ENCODE results near the gene SLC1A2.

SLC1A2 gene

DNA sequence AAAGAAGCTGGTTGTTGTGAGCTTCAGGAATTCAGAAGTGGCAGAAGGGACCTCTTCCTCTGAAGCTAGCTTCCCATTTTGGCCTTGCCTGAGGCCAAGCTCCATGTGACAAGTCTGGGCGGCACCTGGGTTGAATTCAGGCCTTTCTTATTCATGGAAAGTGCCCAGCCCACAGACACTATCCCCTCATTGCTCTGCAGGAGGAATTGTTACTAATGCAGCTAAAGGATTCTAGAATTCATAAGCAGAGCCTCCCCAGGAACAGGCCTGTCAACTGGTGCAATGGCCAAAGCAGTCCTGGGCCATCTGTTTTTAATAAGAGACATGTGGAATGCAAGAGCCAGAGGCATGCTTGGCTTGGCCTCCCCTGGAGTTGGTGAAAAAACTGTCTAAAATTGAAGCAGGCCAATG, 71.4 kb downstream of the SLC1A2 start:
- DNase-seq: no peak

DNA sequence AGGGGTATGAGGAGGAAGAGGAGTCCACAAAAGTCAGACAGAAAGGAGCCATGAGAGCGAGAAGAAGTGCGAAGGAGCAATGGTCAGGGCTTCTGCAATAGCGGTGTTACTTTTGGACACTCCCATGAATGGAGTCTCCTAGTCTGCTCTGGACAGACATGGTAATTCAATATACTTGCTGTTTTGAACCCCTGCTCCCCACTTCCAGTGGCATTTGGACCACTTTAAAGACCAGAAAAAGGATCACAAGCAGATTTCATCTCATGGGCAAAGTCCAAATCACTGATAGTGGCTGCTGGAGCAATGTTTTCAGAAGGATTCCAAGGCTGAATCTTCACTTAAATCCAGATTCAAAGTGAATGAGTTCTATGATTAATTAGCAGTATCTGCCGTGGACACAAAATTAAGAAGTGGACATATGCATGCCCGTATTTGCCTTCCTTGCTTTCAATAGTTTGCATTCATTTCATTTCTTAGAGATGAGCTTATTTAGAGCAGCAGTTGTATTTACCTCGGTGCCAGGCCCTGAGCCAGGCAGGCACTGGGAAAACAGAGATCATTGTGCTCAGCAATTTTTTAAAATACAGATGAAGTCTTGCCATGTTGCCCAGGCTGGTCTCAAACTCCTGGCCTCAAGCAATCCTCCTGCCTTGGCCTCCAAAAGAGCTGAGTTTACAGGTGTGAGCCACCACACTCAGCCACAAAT, 72.0 kb downstream of the SLC1A2 start:
- DNase-seq: no peak

DNA sequence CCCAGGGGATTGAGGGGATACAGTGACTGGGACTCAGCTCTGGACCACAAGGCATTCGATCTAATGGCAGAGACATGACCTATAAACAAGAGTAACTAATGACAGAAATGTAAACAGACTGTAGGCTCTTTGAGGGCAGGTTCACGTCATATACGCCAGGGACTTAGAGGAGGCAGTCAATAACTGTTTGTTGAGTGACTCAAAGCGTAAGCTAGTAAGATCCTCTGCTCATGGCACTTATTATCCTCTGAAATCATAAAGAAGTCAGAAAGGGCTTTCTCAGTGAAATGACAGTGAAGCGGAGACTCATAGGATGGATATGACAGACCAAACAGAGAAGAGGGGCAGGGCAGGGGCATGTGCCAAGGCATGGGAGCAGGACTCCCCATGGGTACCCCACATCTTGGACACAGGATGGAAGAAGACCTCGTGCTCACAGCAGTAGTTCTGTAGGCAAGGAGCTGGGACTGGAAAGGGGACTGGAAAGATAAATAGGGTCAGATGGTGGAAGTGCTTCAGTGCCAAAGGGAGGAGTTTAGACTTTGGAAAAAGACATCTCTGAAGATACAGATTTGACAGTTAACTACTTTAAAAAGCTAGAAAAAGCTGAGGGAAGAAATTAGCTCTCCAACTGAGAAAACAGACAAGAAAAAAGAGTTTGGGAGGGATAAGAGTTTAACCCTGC, 72.7 kb downstream of the SLC1A2 start:
- no peak for DNase-seq

DNA sequence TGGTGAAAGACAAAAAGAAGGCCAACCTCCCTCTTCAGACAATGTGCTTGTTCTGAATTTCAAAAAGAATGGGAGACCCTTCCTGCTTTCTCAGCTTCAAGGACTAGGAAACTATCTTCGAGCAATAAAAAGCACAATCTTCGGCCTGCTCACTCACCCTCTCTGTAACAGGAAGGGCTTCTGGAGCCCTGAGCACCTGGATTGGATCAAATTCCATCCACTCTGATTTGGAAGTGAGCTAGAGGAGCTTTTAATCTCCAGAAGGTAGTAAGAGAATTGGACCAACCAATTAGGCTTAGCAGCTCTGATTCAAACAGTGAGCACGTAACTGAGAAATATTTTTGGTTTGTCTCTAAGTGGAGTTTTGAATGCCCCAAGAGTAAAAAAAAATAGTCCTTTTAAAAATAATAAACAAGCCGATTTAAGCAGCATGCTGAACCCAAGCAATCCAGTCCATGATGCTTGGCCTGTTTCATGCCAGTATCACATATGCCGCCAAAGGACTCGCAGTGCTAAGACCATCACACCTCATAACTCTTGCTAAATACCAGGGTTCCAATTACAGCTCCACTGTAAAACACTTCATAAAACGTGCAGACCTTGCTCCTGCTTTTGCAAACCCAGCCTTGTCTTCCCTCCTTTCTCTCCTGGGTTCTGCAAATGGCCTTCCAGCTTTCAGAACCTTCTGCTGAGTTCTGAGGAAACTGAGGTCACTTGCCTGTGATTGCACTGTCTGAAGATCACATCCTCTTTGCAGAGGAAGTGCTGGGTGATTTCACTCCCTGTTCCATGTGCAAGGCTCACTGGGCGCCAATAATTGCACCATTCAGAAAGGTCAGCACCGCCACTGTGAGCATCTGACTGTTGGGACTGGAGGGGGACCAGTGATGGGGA, 74.4 kb downstream of the SLC1A2 start:
- DNase-seq: no peak

DNA sequence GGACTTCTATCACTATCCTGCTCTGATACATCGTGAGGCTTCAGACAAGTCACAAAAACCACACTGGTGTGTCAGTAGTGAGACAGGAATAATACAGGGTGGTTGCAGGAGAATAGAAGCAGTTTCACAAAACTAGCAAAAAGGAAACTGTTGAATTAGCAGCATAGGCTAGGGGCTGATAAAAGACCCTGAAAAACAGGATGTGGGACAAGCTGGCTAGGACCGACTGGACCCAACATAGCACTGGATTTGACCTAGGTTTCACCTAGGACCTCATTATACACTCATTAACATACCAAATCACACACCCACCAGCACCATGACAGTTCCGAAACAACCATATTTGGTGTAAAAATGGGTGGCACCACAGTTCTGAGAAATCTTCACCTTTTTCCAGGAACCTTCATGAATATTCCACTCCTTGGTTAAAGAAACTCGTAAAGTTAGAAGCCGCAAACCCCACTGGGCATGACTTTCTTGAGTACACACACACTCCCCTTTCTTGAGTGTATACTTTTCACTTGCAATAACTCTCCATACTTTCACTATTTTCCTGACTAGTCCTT, 76.2 kb downstream of the SLC1A2 start:
- no peak for DNase-seq

DNA sequence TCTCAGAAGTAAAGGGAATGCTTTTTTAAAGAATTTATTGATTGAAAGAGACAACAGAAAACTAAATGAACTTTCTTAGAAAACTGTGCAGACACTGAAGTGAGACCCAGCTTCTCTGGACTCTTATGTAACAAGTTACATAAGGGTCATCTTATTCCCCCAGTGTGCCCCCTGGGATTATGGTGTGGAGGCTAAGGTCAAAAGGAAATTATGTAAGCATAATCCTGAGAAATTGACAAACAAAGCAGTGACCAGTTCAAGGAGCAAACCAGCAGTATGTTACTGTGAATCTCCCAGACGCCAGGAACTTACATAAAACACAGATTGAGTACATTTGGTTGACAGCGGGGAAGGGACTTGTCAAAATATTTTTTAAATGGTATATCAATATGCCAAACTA, 78.6 kb downstream of the SLC1A2 start:
- no peak for DNase-seq

DNA sequence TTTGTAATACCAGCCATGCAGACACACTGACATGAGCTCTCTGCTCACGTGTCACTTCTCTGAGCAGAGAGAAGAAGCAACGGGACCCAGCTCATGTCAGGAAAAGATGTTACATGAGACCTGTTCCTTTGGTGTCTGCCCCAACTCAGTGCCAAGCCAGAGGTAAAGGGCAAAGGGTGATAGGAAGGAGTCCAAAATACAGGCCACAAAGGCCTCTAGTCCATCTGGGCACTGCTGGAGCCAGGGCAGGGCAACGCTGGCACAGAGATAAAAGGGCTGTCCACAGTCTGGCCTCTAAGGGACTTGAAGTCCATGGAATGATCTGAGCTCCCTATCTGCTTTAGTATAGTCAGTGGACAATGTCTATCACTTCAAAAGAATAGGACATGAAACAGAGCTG, 79.3 kb downstream of the SLC1A2 start:
- no peak for DNase-seq

DNA sequence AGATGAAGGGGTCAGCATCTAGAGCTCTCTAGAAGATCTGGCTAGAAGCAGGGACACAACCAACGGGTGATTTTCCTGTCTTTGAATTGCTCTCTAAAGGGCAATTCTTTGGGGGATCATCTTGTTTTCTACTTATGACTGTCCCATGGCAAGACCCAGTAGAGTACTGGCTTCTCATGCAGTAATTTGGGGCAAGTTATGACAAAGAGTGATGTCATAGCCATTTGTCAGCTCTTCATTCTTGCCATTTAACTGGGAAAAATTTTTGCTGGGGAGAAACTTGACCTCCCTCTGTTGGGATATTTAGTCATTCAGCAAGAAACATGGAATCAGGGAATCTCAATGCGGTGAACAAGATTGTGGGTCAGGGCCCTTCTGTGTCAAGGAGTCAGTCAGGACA, 80.4 kb downstream of the SLC1A2 start:
- no peak for DNase-seq

DNA sequence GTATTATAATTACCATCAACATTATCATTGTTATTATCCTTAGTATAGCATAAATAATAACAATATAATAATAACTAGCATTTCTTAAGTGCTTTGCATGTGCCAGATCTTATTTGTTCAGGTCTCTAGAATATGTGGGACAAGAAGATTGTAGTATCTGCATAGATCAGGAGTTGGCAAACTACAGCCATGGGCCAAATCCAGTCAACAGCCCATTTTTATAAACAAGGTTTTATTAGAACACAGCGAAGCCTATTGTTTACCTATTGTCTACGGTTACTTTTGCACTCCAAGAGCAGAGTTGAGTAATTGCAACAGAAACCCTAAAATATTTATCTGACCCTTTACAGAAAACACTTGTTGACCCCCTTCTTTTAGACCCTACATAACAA, 81.4 kb downstream of the SLC1A2 start:
- no peak for DNase-seq

DNA sequence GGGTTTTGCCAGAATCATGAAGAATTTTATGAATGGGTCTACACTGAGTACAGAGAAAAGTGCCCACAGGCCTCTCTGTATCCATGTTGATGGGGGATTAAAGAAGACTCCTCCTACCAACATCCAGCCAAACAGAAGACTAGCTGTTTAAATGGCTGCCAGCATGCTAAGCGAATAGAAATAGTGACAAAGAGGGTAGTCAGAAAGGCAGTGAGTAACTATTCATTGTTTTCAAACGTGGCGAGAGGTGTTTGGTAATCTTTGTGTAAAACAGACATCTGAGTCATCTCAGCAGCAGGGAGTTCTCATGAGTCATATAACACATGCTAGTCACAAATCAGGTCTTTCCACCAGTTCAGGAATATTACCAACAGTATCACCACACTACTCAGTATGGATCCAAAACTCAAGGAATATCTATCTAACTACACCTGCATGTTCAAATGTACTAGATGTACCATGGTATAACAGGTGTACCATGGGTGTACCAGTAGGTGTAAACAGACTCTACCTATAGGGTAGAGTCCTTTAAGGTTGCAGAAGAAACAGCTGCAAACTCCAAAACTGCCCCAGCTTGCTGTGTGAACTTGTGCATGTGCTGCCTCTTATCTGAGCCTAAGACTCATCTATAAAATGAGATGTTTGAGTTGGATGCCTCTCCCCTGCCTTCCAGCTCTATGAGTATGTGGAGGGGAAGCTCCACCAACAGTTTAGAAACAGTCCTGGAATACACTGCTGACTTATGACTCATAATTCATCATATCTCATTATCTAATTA, 82.0 kb downstream of the SLC1A2 start:
- no peak for DNase-seq

DNA sequence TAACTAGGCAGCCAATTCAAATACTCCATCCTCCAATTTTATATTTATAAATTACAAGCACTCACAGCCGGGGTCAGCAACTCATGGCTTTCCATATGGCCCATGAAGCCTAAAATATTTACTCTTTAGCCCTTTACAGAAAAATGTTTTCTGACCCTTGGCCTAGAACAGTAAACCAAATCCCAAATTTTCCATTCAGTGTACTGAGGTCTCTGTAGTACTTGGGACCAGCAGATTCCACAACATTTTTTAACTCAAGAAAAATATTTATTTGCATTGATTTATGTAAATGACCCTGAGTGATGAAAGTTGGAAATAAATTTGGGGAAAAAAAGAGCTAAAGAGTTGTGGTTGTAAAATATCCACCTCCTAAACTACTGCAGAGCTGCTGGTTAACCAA, 82.6 kb downstream of the SLC1A2 start:
- no peak for DNase-seq

DNA sequence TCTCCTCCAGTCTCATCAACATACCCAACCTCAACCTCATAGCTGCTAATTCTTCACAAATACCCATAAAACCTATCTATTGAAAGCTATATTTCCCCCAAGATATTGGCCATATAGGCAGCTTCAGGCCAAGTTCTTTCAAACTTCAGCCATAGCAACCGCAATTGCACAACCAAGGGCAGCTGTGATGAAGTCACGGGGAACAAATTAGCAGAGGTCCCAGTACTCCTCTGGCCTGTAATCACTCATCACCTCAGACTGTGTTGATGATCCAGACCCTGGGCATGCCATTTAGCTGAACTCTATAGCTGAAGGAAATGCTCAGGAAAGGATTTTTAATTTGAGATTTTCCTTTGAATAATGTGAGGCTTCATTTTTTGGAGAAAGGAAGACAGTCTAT, 84.1 kb downstream of the SLC1A2 start:
- DNase-seq: no peak

DNA sequence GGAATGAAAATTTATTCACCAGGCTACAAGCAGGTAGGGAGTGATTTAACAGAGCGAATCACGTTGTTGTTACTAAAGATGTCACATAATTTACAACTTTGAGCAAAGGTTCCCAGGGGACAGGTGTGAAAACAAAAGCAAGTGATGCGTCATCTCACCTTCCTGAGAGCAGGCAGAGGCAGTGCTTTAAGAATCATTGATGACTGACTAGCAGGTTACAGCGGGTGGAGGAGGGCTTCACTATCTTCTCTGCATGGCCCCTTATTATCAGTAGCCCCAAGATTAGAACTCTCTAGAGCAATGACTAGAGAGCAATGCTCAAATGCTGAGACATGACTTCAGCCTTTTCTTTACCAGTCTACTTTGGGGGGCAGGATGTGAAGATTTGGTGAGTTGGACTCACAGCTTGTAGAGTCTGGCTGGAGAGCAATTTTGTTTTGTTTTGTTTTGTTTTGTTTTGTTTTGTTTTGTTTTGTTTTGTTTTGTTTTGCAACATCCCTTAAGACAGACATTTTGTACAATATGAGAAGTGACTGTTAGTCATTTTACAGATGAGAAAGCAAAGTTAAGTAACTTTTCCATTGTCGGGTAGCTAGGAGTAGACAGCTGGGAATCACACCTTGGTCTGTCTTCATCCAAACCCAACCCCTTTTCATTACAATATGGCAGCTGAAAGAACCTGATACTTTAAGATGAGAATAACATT, 84.8 kb downstream of the SLC1A2 start:
- DNase-seq: peak; percentile 40

DNA sequence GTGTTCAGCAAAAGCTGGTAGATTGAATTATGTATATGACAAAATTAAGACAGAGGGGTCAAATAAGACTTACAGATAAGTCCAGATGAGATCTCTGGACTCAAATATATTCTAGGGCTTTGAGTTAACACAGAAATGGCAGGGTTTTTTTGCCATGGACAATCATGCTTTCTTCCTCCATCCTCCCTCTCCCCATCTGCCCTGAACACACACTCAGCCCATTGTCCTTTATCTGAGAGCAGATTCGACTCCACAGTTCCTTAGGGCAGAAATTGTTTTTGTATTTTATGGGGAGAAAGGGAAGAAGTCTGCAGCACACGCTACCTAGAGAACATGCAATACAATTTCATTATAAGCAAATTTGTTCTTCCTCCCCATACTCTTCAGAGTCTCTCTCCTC, 86.8 kb downstream of the SLC1A2 start:
- no peak for DNase-seq

DNA sequence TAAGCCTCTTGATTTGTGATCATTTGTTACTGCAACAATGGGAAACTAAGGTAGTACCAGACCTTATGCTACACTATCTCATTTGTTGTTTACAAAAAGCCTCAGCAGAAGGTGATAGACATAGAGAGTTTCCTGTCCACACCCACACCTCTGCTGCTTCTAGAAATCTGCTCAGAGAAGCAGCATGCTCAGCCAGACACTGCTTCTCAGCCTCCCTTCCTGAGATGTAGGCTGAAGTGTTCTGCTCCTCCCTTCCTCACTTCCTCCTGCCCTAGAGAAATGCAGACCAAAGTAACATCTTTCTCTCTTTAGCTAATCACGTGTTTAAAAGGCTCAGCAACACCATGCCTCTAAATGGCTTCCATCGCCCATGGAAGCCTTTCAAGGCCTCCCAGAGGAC, 88.4 kb downstream of the SLC1A2 start:
- DNase-seq: no peak

DNA sequence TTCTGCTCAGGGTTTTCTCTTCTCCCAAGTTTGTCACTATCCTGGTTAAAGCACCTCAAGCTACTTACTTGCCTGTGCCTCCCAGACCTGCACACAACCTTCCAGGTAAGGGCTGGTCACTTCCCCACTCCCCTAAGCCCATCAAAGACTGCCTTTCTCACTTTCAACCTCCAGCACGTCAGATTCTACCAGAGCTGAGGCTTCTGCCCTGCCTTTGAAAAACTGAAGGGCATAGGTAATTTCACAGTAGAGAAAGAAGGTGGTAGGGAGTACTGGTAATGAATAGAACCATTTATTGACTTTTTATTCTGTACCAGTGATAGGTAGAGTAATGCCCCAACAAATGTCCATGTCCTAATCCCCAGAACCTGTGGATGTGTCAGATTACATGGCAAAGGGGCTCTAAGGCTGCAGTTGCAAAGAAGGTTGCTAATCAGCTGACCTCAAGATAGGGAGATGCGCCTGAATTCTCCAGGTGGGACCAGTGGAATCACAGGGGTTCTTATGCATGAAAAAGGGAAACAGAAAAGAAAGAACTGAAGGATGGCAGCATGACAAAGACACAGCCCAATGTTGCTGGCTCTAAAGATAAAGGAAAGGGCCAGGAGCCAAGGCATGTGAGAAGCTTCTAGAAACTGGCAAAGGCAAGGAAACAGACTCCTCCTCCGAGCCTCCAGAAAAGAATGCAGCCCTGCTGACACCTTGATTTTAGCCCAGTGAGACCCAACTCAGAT, 89.0 kb downstream of the SLC1A2 start:
- no peak for DNase-seq

DNA sequence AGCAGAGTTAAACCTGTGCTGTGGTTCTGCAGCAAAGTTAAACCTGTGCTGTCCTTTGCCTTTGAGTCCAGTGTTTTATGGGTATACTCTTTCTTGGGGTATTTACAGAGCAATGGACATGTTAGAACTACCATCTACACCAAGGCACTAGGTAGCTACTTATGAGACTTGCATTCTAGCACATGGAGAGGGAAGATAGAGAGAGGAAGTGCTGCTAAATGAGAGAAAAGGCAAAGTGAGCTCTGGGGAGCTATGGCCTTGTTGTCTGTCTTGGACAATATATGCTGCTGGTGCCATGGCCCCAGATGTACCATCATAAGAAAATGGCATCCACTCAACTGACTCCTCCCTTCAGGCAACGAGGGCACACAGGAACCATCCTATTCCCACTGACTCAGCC, 91.5 kb downstream of the SLC1A2 start:
- DNase-seq: no peak

DNA sequence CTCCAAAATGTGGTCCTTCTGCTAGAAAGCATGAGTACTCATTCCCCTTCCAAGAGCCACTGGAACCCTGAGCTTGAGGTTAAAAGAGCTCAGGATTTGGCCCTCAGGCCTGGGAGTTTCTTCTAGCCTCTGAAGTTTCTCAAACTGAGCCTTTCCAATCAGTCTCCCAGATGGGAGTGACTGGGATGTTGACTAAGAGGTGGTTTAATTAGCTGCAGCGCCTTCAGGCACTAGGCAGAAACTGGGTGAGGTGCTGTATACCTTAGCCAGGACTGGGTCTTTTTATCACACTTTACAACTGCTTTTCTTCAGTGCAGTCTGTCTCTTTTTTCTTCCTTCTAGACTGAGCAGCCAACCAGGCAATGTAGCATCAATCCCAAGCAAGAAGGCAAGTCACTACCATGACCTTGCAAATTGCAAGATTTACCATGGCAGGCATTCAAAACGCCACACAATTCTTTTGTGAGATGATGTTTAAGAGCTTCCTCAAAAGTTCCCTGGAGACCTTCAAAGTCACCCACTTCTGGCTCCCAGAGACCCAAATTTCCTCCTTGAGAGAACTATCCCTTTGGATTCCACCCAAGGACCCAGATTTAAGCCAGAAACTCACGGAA, 93.0 kb downstream of the SLC1A2 start:
- no peak for DNase-seq

DNA sequence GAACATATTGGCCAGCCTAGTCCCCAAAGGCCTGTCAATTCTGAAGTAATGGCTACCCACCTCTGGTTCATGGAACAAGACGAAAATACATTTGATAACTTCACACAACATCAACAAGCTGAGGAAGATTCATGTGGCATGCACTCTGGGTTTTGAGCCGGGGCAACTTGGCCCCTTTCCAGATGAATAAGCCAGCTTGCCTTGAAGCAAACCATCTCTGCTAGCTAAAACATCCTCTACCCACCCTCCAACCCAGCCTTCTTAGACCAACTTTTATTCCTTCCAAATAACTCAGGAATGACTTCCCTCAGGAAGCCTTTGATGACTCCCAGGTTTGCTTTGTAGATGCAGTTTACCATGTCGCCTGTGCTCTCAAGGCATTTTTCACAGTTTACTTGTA, 94.4 kb downstream of the SLC1A2 start:
- DNase-seq: no peak

DNA sequence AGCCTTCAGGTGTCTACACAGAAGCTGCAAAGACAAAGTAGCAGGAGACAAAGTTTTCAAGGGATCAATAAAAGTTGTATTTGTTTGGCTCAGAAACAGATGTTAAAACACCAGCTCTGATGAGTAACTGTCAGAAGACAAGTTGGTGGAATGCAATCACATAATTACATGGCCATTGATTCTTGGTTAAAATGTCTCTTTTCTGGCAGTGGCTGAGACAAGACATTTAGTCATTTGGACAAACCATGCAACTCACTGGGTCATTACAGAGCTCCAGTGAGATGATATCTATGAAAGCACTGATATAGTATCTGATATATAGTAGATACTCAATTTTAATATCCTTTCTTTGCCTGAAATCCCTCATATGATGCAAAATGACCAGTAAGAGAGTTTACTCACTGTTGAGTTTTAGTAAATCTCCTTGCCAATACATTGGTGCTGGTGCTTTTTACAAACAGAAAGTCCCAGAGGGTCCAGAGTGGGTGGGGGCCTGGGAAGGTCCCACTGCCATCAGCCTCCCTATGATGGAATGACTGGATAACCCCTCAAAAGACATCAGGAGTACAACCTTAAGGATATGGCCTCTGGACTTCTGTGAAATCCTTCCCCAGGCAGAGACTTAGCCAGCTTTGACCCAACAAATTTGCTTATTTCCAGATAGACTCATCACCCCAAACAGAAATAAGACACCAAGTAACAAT, 95.0 kb downstream of the SLC1A2 start:
- no peak for DNase-seq
